K562 (cell line): ENCODE data around the gene ALG8. TPM values are rescaled to one million over a fixed set of nuclear protein-coding genes. Genes with fewer than 3 reads are reported as not detected.

Experiments
- ATF3 ChIP-seq, 2 experiments: fragments of 450-650 bp in 1 of 2; sonication (generic) in 1 of 2; formaldehyde crosslinking in 1 of 2; IDR thresholded peaks in 1 of 2; conservative IDR thresholded peaks in 1 of 2; 2 replicates each; pipeline versions ENCODE4 v1.6.1 to v1.8.1; 2016 to 2023; ENCODE audit warnings: mild to moderate bottlenecking in 2 of 2, moderate library complexity in 2 of 2, inconsistent platforms in 1 of 2, missing genetic modification reagents in 1 of 2
- C11orf30 ChIP-seq: fragments of 450-650 bp; IDR thresholded peaks from 2 replicates; pipeline ENCODE4 v1.6.1; 2016; ENCODE audit warnings: low read depth, mild to moderate bottlenecking
- CEBPB ChIP-seq: fragments of 450-650 bp; IDR thresholded peaks from 2 replicates; pipeline ENCODE4 v1.6.1; 2016; ENCODE audit warnings: missing genetic modification characterization, missing compliant biosample characterization
- CHCHD3 ChIP-seq: fragments of 250-450 bp; sonication (Bioruptor Pico); IDR thresholded peaks from 2 replicates; pipeline ENCODE4 v2.1.2; 2022; ENCODE audit warnings: mild to moderate bottlenecking
- CTBP1 ChIP-seq: fragments of 450-650 bp; IDR thresholded peaks from 2 replicates; pipeline ENCODE4 v1.6.1; 2016; ENCODE audit warnings: borderline replicate concordance
- DPF2 ChIP-seq: fragments of 450-650 bp; IDR thresholded peaks from 2 replicates; pipeline ENCODE4 v1.6.1; 2016
- ELF2 ChIP-seq: fragments of 250-450 bp; sonication (Bioruptor Pico); IDR thresholded peaks from 2 replicates; pipeline ENCODE4 v1.5.0; 2021; ENCODE audit warnings: mild to moderate bottlenecking
- GABPB1 ChIP-seq: sonication (generic); formaldehyde crosslinking; IDR thresholded peaks from 2 replicates; pipeline ENCODE4 v1.8.0; 2022; ENCODE audit warnings: mild to moderate bottlenecking, missing genetic modification reagents
- HDAC1 ChIP-seq, 2 experiments: fragments of 450-650 bp; IDR thresholded peaks; 2 replicates each; pipeline ENCODE4 v1.6.1; 2016 to 2017; ENCODE audit warnings: inconsistent platforms in 1 of 2, mild to moderate bottlenecking in 1 of 2, moderate library complexity in 1 of 2
- MEIS2 ChIP-seq: fragments of 450-650 bp; IDR thresholded peaks from 2 replicates; pipeline ENCODE4 v1.6.1; 2014; ENCODE audit warnings: mild to moderate bottlenecking; ENCODE audit not compliant: partially characterized antibody
- NR0B1 ChIP-seq: fragments of 450-650 bp; IDR thresholded peaks from one replicate; pipeline ENCODE4 v1.6.1; 2018; ENCODE audit warnings: mild to moderate bottlenecking, moderate library complexity; ENCODE audit not compliant: partially characterized antibody
- NR2C1 ChIP-seq, 2 experiments: fragments of 450-650 bp; IDR thresholded peaks; 2 replicates each; pipeline ENCODE4 v1.6.1; 2017; ENCODE audit warnings: mild to moderate bottlenecking in 2 of 2, antibody characterized with exemption in 1 of 2, inconsistent platforms in 1 of 2, missing compliant biosample characterization in 1 of 2, missing genetic modification characterization in 1 of 2
- POLR2H ChIP-seq: IDR thresholded peaks from 2 replicates; pipeline ENCODE4 v1.6.1; 2016; ENCODE audit warnings: missing genetic modification characterization, low read depth, mild to moderate bottlenecking, control low read depth, missing compliant biosample characterization, moderate library complexity
- RBFOX2 ChIP-seq: fragments of 200-400 bp; formaldehyde crosslinking; IDR thresholded peaks from 2 replicates; pipeline ENCODE4 v1.6.1; 2017; ENCODE audit warnings: low read depth, mild to moderate bottlenecking, low read length, moderate library complexity
- RHOXF2B ChIP-seq: fragments of 250-450 bp; sonication (Bioruptor Pico); conservative IDR thresholded peaks from 2 replicates; pipeline ENCODE4 v1.5.1; 2021
- SMAD4 ChIP-seq: fragments of 250-450 bp; sonication (Bioruptor Pico); conservative IDR thresholded peaks from 2 replicates; pipeline ENCODE4 v1.8.0; 2021; ENCODE audit warnings: inconsistent platforms, mild to moderate bottlenecking, moderate library complexity
- ZBTB9 ChIP-seq: fragments of 450-650 bp; formaldehyde crosslinking; IDR thresholded peaks from 2 replicates; pipeline ENCODE4 v1.4.0; 2020; ENCODE audit warnings: mild to moderate bottlenecking, moderate library complexity
- ZNF174 ChIP-seq: fragments of 250-450 bp; sonication (Bioruptor Pico); IDR thresholded peaks from 2 replicates; pipeline ENCODE4 v1.4.0; 2020; ENCODE audit warnings: mild to moderate bottlenecking
- ZNF592 ChIP-seq: fragments of 450-650 bp; IDR thresholded peaks from 2 replicates; pipeline ENCODE4 v1.6.1; 2017; ENCODE audit warnings: antibody characterized with exemption, mild to moderate bottlenecking
- ZZZ3 ChIP-seq: fragments of 450-650 bp; IDR thresholded peaks from 2 replicates; pipeline ENCODE4 v1.6.1; 2016; ENCODE audit warnings: antibody characterized with exemption, mild to moderate bottlenecking, moderate library complexity
- polyA plus RNA-seq, 8 experiments: library from polyadenylated mRNA; depleted of rRNA in 4 of 8; stranded (reverse) in 5 of 8; unstranded in 3 of 8; fragments of >200 nt; fragmentation: Nextera tagmentation in 2 of 8; fragmentation: Illumina TruSeq in 1 of 8; extraction: Ambion mirVana in 2 of 8; extraction: Trizol in 1 of 8; gene quantifications; 2 replicates each; pipeline versions ENCODE4 v1.2.1 to v1.2.3, GENCODE V29; 2011 to 2014; ENCODE audit warnings: inconsistent platforms in 1 of 8, missing spikeins in 1 of 8
- total RNA-seq, 7 experiments: library from RNA; depleted of rRNA in 6 of 7; stranded (reverse); fragments of >200 nt in 6 of 7; fragmentation: Illumina TruSeq in 2 of 7; extraction: Trizol in 2 of 7; gene quantifications; 2 replicates each; pipeline versions ENCODE4 v1.2.1 to v1.2.3, GENCODE V29; 2011 to 2021; ENCODE audit warnings: low replicate concordance in 1 of 7

Gene ALG8
- total and polyA plus RNA-seq, 9 of the 15 experiments (the other 6 are each of a cell fraction or from before 2014, with no cell fraction given): 59.3 to 189 (median 106) TPM

- TF ChIP-seq ZBTB9 (CRISPR knock-in tag): peak; percentile 65
- peak; percentile 55 for TF ChIP-seq GABPB1 (CRISPR knock-in tag)
- peak; percentile 84 for TF ChIP-seq DPF2
- TF ChIP-seq ATF3 (IDR thresholded peaks at IDR 0.05): 0 out of 2 replicates have a peak, but pooled peaks have one; percentile 15
- no peak for TF ChIP-seq ATF3 (CRISPR knock-in tag; conservative IDR thresholded peaks at IDR 0.05)
- TF ChIP-seq ZNF592: peak; percentile 68
- TF ChIP-seq RHOXF2B (CRISPR knock-in tag): 0 out of 2 replicates have a peak, but pooled peaks have one; percentile 8
- peak; percentile 65 for TF ChIP-seq RBFOX2
- peak; percentile 85 for TF ChIP-seq SMAD4
- 0 out of 2 replicates have a peak, but pooled peaks have one; percentile 30 for TF ChIP-seq NR2C1 (IDR thresholded peaks at IDR 0.05)
- no peak for TF ChIP-seq NR2C1 (tag; IDR thresholded peaks at IDR 0.05)
- peak; percentile 17 to 48; a peak in 2 of 4 replicates for TF ChIP-seq HDAC1 (IDR thresholded peaks at IDR 0.05)
- TF ChIP-seq POLR2H (tag): peak; percentile 93
- no peak for TF ChIP-seq NR0B1
- TF ChIP-seq ZZZ3: no peak
- TF ChIP-seq MEIS2: peak; percentile 47
- 0 out of 2 replicates have a peak, but pooled peaks have one; percentile 35 for TF ChIP-seq CEBPB (tag)
- TF ChIP-seq C11orf30: peak; percentile 62; the same call in 1 of the 2 replicates
- peak; percentile 28; the same call in 1 of the 2 replicates for TF ChIP-seq ELF2
- TF ChIP-seq CHCHD3 (CRISPR knock-in tag): peak; percentile 54; the same call in 1 of the 2 replicates
- peak; percentile 87 for TF ChIP-seq CTBP1
- TF ChIP-seq ZNF174 (CRISPR knock-in tag): no peak
Observed at GRCh38 chr11:78080818-78081495, 58.5 kb downstream of the ALG8 start (continued).
